GM12873 (cell line): ENCODE measurements around the gene CHRNA1.
A peak's percentile ranks its signal among the peaks of the same experiment; 100 is the strongest.

ENCODE experiments used
- CTCF ChIP-seq: IDR thresholded peaks from 2 replicates; pipeline ENCODE4 v1.5.1; 2012; ENCODE audit warnings: low read depth, mild to moderate bottlenecking, moderate library complexity, low read length, control low read depth; ENCODE audit not compliant: insufficient read depth; ENCODE audit errors: missing control alignments

The CHRNA1 gene

GRCh38 chr2:174776223-174776622 lies 12.0 kb upstream of the CHRNA1 start:
- peak; percentile 64 for TF ChIP-seq CTCF

GRCh38 chr2:174775571-174775980 lies 11.3 kb upstream of the CHRNA1 start:
- no peak for TF ChIP-seq CTCF

- no peak for TF ChIP-seq CTCF
These were observed 10.6 kb upstream of the CHRNA1 start for GRCh38 chr2:174774886-174775285.

GRCh38 chr2:174773215-174773614 lies 8.9 kb upstream of the CHRNA1 start:
- TF ChIP-seq CTCF = no peak

GRCh38 chr2:174772472-174772801 lies 8.2 kb upstream of the CHRNA1 start:
- TF ChIP-seq CTCF = no peak

- peak; percentile 65 for TF ChIP-seq CTCF
These were observed 7.6 kb upstream of the CHRNA1 start for GRCh38 chr2:174771631-174772471.

GRCh38 chr2:174771136-174771535 lies 6.9 kb upstream of the CHRNA1 start:
- TF ChIP-seq CTCF = no peak
